Central memory CD4-positive, alpha-beta T cell (primary cell): Measurements from ENCODE around the gene NRG3.

ENCODE experiments used
- DNase-seq: peaks from one replicate; pipeline ENCODE4 v3.0.0; 2022

NRG3 gene

GRCh38 chr10:82092111-82092510 is 217.1 kb downstream of the NRG3 start:
- no peak for DNase-seq

- no peak for DNase-seq
Measured at GRCh38 chr10:82124713-82125112, 249.7 kb downstream of the NRG3 start.

- no peak for DNase-seq
Measured at GRCh38 chr10:82128527-82128926, 253.5 kb downstream of the NRG3 start.

- DNase-seq: no peak
Measured at GRCh38 chr10:82136103-82136502, 261.1 kb downstream of the NRG3 start.

- no peak for DNase-seq
Measured at GRCh38 chr10:82144153-82144552, 269.2 kb downstream of the NRG3 start.

- DNase-seq: no peak
Measured at GRCh38 chr10:82148764-82149163, 273.8 kb downstream of the NRG3 start.

GRCh38 chr10:82149674-82150073 is 274.7 kb downstream of the NRG3 start:
- DNase-seq: no peak

- DNase-seq: no peak
Measured at GRCh38 chr10:82150123-82150900, 275.3 kb downstream of the NRG3 start.

GRCh38 chr10:82160307-82160706 is 285.3 kb downstream of the NRG3 start:
- no peak for DNase-seq

- DNase-seq: no peak
Measured at GRCh38 chr10:82161264-82161663, 286.3 kb downstream of the NRG3 start.

GRCh38 chr10:82162549-82163195 is 287.7 kb downstream of the NRG3 start:
- no peak for DNase-seq

GRCh38 chr10:82171899-82172298 is 296.9 kb downstream of the NRG3 start:
- no peak for DNase-seq

- DNase-seq: no peak
Measured at GRCh38 chr10:82176587-82176986, 301.6 kb downstream of the NRG3 start.

GRCh38 chr10:82190432-82191260 is 315.7 kb downstream of the NRG3 start:
- DNase-seq: no peak

- DNase-seq: no peak
Measured at GRCh38 chr10:82191653-82192052, 316.7 kb downstream of the NRG3 start.

GRCh38 chr10:82192665-82193064 is 317.7 kb downstream of the NRG3 start:
- no peak for DNase-seq

GRCh38 chr10:82194419-82194818 is 319.4 kb downstream of the NRG3 start:
- no peak for DNase-seq

GRCh38 chr10:82206831-82207230 is 331.8 kb downstream of the NRG3 start:
- no peak for DNase-seq

- no peak for DNase-seq
Measured at GRCh38 chr10:82208726-82209125, 333.7 kb downstream of the NRG3 start.

GRCh38 chr10:82210331-82210730 is 335.3 kb downstream of the NRG3 start:
- no peak for DNase-seq

GRCh38 chr10:82211346-82211745 is 336.4 kb downstream of the NRG3 start:
- no peak for DNase-seq

GRCh38 chr10:82212753-82213152 is 337.8 kb downstream of the NRG3 start:
- no peak for DNase-seq

- DNase-seq: no peak
Measured at GRCh38 chr10:82213784-82214183, 338.8 kb downstream of the NRG3 start.

- DNase-seq: no peak
Measured at GRCh38 chr10:82221056-82221455, 346.1 kb downstream of the NRG3 start.
